Measurements from ENCODE around the gene NTMT1.

- no peak for TF ChIP-seq CTCF (IDR thresholded peaks at IDR 0.05)
- TF ChIP-seq POLR2A (IDR thresholded peaks at IDR 0.05): no peak
- TF ChIP-seq POLR2AphosphoS5 (IDR thresholded peaks at IDR 0.05): no peak
Observed at GRCh38 chr9:129647635-129648034, 21.7 kb downstream of the NTMT1 start.
